Measurements from ENCODE around the gene CNTNAP5. TPM values are rescaled to one million over a fixed set of nuclear protein-coding genes. Genes with fewer than 3 reads are reported as not detected.

Gene CNTNAP5
- total RNA-seq, 1 donor from 2014 or later: not detected

DNA sequence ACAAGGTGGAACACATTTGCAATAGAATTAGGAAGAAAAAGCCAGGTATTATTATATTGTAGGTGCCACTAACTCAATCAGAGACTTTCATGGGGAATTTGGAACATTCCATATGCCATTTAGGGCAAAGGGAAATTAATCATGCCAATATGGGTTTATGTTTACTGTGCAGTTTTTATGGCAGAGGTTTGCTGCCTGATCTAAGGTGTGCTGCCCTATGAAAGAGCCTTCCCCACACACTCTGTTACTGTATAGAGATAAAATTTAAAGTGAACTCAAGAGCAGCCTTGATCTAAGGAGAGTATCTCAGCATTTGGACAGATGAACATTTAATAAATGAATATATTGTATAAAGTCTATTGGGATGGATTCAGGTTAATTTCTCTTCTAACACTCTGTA is 771.6 kb downstream of the CNTNAP5 start:
- intact Hi-C loops (cut with micrococcal nuclease): no loop called here

DNA sequence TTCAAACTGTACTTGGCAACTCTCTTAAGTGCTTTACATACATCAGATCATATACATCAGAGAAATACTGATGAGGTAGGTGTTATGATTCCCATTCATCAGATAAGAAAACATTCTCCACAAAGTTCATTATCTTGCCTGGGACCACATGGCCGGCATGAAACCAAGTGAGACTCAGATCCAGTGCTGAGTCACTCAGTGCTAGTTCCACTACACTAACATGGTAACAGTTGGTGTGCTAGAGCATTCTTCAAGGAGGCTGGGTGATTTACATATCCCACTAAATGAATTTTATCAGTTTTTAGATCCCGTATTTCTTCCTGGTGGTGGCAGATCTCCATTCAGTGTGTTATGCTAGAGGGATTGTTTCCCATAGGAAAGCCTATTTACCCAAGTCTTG is 772.0 kb downstream of the CNTNAP5 start:
- intact Hi-C loops (cut with micrococcal nuclease): no loop called here

DNA sequence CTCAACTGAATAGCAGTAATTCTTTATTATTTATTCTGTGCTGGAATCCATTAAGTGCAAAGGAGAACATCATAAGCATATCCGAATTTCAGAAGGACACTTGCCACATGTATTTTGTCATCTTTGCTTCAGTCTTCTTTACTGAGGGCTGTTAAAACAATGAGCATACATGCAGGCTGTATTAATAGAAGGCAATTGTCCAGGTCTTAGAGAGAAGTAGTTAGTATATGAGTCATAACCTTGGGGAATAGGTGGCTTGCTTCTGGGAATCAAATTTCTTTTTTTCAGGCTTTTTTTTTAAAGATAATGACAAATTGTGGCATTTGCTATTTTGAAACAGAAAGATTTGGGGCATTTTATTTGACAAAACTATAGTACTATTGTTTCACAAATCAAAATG is 773.5 kb downstream of the CNTNAP5 start:
- intact Hi-C loops (cut with micrococcal nuclease): no loop called here

DNA sequence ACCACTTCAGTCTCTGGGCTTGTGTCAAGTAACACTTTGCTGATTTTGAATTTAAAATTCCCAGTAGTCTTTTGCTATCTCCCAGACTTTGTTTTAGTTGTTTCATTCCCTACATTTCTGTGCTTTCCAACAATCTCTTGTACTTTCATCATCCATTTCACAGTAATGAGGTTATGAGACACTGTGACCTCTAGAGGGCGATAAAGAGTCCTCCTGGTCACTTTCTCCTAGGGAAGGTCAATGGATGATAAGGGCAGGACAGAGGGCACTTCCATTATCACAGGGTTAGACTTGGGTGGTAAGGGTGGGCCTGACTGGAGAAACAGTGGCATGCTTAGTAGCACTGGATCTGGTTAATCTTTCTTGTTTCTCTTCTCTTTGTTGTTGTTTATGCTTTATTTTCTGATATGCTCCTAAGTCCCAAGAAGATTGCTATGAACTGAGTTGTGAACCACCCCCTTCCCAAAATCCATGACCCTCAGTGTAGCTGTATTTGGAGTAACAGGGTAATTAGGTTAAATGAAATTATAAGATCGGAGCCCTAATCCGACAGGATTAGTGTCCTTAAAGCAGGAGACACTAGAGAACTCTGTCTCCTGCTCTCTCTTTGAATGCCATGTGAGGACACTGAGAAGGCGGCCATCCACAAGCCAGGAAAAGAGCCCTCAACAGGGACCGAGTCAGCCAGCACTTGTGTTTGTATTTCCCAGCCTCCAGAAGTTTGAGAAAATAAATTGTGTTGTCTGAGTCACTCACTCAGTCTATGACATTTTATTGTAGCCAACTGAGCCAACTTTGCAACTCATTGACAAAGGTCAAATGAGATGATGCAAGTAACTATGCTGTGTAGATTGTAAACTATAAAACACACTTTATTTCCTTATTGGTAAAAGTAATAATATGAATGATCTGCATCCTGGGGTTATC is 779.2 kb downstream of the CNTNAP5 start:
- intact Hi-C loops (cut with micrococcal nuclease): no loop called here

DNA sequence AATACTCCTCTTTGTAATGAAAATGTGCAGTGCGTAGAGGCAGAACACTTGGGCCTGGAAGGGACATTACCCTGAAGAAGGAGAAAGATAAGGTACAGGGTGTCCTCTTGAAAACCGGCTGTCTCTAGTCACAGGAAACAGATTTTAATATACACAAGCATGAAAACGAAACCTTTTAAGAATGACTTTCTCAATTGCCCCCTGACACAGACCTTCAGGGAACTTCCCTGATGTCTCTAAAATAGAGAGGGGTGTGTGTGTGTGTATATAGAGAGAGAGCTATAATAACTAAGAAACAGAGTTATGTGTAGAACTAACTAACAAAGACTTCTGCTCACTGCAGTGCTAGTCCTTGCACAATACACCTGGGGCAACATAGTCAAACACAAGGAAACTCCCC is 780.0 kb downstream of the CNTNAP5 start:
- intact Hi-C loops (cut with micrococcal nuclease): no loop called here

GRCh38 chr2:124810132-124810531 is 785.0 kb downstream of the CNTNAP5 start:
- intact Hi-C loops (cut with micrococcal nuclease): no loop called here

- intact Hi-C loops (cut with micrococcal nuclease): no loop called here
Measured at GRCh38 chr2:124814968-124815745, 790.1 kb downstream of the CNTNAP5 start.

GRCh38 chr2:124816007-124816406 is 790.9 kb downstream of the CNTNAP5 start:
- intact Hi-C loops (cut with micrococcal nuclease): no loop called here

GRCh38 chr2:124822516-124822915 is 797.4 kb downstream of the CNTNAP5 start:
- intact Hi-C loops (cut with micrococcal nuclease): no loop called here

- intact Hi-C loops (cut with micrococcal nuclease): no loop called here
Measured at GRCh38 chr2:124824441-124824840, 799.4 kb downstream of the CNTNAP5 start.

- intact Hi-C loops (cut with micrococcal nuclease): no loop called here
Measured at GRCh38 chr2:124832521-124832920, 807.4 kb downstream of the CNTNAP5 start.

- intact Hi-C loops (cut with micrococcal nuclease): no loop called here
Measured at GRCh38 chr2:124834331-124834730, 809.2 kb downstream of the CNTNAP5 start.

GRCh38 chr2:124835331-124835730 is 810.2 kb downstream of the CNTNAP5 start:
- intact Hi-C loops (cut with micrococcal nuclease): no loop called here

GRCh38 chr2:124836416-124836815 is 811.3 kb downstream of the CNTNAP5 start:
- intact Hi-C loops (cut with micrococcal nuclease): no loop called here

GRCh38 chr2:124837496-124837895 is 812.4 kb downstream of the CNTNAP5 start:
- intact Hi-C loops (cut with micrococcal nuclease): no loop called here

GRCh38 chr2:124838406-124838805 is 813.3 kb downstream of the CNTNAP5 start:
- intact Hi-C loops (cut with micrococcal nuclease): no loop called here

DNA sequence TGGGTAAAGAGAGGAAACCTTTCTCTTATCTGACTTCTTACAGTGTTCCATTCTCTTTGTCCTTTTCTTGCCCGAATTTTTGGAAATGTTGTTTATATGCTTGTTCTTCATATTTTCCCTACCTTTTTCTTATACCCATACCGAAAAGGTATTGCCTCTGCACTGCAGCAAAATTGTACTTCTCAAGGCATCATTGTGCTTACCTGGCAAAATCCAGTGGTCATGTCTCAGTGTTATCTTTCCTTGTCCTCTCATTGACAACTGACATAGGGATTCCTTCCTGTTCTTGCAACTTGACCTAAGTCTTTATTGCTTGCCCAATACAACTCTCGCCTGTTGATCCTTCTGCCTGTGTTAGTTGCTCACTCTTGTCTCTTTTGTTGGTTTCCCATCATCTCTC is 842.2 kb downstream of the CNTNAP5 start:
- intact Hi-C loops (cut with micrococcal nuclease): no loop called here

DNA sequence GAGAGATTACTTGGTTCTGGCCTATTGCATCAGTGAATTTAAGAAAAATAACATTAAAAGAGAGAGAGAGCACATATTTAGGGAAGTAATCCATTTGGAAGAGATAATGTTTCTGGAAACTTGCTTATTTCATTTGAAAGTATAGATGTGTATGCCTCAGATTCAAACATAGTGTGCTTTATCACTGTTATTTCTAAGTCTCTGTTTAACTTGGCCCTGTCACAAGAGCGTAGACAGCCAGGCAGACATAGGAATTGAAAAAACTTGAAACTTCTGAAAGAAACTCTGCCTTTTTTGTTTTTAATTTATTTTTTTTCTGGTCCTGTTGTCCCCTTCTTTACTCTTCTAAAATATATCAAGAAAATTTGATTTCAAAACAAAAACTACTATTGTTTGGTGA is 849.1 kb downstream of the CNTNAP5 start:
- intact Hi-C loops (cut with micrococcal nuclease): no loop called here

DNA sequence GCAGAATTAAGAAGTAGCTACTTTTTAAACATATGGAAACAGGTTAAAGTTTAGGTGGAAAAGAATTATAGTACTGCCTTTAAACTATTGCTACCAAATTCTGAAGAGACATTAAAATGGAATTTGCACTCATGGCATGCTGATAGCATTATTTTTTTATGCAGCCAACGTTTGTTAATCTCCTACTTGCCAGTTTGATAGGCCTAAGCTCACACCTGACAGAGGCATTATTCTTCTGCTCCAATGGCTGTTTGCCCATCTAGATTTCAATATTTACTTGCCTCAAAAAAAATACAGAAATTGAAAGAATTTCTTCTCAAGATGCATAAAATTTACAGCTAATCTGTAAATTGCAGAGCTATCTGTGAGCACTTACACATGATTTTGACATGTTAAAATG is 849.6 kb downstream of the CNTNAP5 start:
- intact Hi-C loops (cut with micrococcal nuclease): no loop called here

DNA sequence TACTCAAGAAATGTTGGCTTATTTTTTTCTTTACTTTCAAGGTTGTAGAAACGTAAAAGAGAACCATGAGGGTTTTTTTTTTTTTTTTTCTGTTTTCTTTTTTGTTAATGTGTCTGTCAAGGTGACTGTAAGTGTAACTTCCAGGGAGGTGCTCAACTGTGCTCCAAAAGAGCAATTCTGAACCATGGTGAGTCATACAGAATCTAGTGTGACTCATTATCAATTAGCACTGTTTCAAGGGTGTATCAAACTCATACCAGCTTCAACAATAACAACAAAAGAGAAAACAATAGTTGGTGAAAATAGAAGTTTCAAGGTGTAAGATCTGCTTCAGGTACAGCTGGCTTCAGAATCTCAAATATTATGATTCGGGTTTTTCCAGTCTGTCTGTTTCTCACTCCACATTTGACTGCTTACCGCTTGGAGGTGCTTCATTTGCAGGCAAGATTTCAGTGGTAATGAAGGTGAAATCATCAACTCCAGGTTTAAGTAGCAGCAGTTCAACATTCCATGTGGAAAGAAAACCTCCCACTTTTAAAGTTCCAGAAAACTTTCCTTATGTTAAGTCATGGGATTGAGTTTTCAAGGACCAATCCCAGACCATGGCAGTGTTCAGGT is 850.6 kb downstream of the CNTNAP5 start:
- intact Hi-C loops (cut with micrococcal nuclease): no loop called here

DNA sequence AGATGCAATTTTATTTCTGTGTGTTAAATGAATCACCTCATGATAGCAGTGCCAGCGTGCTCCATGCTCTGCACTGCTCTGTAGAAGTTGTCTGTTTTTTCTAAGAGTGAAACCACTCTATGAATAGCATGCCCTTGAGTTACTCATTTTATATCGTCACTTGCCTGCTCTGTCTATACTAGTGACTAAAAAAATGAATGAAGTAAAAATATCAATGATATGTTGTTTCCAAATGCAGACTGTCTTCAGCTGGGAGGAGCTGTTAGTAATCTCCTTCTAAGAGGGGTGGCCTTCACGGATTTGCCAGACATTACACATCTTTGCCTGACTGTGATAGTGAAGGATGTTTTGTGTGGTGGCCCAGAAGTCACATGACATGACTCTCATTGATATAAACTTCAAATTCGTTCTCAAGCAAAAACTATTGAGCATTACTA is 852.1 kb downstream of the CNTNAP5 start:
- intact Hi-C loops (cut with micrococcal nuclease): no loop called here

DNA sequence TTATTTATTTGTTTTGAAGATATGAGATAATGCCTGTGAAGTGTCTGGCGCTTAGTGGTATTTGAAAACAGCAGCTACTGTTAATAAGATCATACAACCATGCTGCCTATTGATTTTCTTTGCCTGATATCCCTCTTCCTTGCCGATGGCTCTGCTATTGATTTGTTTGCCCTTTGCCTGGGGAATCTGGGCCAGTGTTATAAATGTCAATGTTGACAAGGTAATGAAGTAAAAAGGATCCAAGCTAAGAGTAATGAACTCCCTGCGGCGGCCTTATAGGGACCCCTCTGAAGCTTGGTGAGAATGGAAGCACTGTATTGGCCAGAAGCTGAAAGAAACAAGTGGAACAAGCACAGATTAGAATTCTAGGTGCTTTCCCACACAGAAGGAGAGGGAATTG is 854.6 kb downstream of the CNTNAP5 start:
- intact Hi-C loops (cut with micrococcal nuclease): no loop called here
